ENCODE measurements around the gene SACS.

SACS gene

DNA sequence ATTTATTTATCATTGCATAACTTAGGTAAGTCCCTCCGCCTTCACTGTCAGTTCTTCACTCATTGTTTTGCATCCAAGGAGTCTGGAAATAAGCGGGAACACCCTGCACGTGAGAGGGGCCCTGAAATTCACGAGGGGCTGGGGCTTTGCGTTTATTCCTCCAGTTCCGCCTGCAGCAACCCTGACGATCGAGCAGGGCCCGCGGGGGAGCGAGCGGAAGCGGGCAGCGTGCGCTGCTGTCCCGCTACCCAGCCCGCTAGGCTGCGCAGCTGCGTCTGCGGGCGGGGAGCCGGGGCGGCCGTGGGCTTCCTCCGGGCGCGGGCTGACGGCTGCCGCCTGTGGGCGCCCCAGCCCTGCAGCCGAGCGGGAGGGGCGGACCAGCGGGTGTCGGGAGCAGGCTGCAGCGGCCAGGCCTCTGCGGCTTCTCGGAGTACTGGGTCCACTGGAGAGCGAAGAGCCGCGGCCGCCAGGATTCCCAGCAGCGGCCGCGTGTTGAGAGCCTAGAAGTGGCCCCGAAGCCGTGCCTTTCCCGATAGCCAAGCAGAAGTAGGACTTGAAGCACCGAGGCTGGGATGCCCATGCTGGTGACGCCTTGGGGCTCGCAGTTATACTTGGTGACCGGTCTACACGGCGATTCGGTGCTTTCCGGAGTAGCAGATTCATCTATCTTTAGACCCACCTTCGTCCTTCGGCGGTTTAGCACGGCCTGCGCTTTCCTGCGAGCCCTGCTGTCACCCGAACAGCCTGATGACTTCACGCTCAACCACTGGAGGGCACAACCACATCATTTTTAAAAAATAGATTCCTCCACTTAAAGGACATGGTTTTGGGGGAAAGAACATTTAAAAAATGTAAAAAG lies 32.9 kb upstream of the SACS start:
- ChIA-PET POLR2A (interaction anchor here (1.2 kb wide), 1 partner anchor 38 kb away, joined by 4 read pairs; no protein-coding TSS in a partner anchor), CTCF (interaction anchor here (0.6 to 5.1 kb wide), 35 partner anchors 10 to 452 kb away, joined by 3 to 65 read pairs (median 4); partner anchors contain the start of genes C1QTNF9B, MIPEP and TNFRSF19)
- H3K4me3 ChIP-seq (ENCODE audit: low read depth, low read length) = peak overlapping the region; percentile 56
- TF ChIP-seq, protein P1, sequence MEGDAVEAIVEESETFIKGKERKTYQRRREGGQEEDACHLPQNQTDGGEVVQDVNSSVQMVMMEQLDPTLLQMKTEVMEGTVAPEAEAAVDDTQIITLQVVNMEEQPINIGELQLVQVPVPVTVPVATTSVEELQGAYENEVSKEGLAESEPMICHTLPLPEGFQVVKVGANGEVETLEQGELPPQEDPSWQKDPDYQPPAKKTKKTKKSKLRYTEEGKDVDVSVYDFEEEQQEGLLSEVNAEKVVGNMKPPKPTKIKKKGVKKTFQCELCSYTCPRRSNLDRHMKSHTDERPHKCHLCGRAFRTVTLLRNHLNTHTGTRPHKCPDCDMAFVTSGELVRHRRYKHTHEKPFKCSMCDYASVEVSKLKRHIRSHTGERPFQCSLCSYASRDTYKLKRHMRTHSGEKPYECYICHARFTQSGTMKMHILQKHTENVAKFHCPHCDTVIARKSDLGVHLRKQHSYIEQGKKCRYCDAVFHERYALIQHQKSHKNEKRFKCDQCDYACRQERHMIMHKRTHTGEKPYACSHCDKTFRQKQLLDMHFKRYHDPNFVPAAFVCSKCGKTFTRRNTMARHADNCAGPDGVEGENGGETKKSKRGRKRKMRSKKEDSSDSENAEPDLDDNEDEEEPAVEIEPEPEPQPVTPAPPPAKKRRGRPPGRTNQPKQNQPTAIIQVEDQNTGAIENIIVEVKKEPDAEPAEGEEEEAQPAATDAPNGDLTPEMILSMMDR (IDR thresholded peaks at IDR 0.05; ENCODE audit: insufficient read depth, low read length, missing control alignments) = peak; percentile 57
- DNase-seq (ENCODE audit: low read depth, low spot score) = no peak

DNA sequence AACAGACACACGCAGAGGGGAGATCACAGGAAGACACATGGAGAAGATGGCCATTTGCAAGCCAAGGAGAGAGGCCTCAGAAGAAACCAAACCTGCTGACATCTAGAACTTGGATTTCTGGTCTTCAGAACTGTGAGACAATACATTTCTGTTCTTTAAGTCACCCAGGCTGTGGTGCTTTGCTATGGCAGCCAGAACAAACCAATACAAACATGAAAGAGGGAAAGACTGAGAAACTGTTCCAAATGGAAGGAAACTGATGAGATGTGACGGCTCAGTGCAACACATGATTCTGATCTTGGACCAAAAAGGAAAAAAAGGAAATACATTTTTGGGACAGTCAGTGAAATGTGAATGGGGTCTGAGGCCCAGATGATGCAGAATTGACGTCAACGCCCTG lies 30.2 kb upstream of the SACS start:
- CTCF ChIA-PET = interaction anchor here (0.9 kb wide), 1 partner anchor 37 kb away, joined by 3 read pairs; no protein-coding TSS in a partner anchor
- no peak overlapping the region for H3K4me3 ChIP-seq (ENCODE audit: low read depth, low read length)
- no peak for DNase-seq (ENCODE audit: low read depth, low spot score)
- POLR2A ChIA-PET = no interaction called here
- TF ChIP-seq, protein P1 (IDR thresholded peaks at IDR 0.05; ENCODE audit: insufficient read depth, low read length, missing control alignments) = no peak

DNA sequence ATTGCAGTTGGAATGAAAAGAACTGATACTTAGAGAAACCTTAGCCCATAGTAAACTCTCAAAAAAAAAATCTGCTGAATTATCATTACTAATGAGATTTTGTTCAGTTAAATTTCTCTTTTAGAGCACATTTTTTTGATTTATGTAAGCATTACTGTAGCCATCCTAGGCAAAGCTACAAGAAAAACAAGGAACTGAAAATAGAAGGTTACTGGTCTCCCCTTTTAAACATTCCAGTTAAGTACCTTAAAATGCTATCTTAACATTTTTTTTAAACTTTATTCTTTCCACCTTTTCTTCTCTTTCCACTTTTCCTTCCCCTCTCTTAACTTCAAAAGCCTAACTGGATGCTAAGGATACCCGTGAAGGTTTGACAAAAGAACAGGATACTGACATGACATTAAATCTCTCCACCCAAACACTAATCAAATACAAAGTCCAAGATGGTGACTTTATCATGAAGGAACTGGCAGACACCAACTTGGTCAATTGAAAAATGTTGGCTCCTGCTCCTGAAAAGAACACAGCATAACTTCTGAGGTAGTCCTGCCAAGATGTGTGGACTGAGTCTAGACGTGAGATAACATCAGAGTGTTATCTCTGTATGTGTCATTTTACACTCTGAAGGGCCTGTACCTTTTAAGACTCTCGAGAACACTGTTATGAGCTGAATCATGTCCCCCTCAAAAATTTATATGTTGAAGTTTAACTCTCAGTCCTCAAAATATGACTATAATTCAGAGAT lies 29.5 kb upstream of the SACS start:
- no peak for DNase-seq (ENCODE audit: low read depth, low spot score)
- H3K4me3 ChIP-seq (ENCODE audit: low read depth, low read length) = no peak overlapping the region
- CTCF ChIA-PET = interaction anchor here (0.8 to 1.6 kb wide), 4 partner anchors 37 to 434 kb away, joined by 3 read pairs; no protein-coding TSS in a partner anchor
- POLR2A ChIA-PET = no interaction called here
- TF ChIP-seq, protein P1 (IDR thresholded peaks at IDR 0.05; ENCODE audit: insufficient read depth, low read length, missing control alignments) = no peak

DNA sequence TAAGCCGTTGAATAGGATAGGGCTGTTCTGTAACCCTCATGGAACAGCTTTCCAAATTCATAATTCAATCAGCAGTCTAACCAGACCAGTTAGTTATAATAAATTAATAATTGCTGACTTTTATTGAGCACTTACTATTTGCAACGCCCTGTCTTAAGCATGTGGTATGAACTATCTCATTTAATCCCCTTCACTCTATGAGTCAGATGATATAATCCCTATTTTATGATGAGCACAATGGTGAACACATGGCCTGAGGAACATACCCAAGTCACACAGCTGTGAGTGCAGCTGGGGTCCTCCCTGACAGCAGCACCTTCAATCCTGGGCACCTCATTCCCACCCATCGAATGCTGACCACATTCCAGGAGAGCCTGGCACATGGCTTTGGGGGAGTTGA lies 28.0 kb upstream of the SACS start:
- H3K4me3 ChIP-seq (ENCODE audit: low read depth, low read length) = no peak overlapping the region
- DNase-seq (ENCODE audit: low read depth, low spot score) = no peak
- TF ChIP-seq, protein P1 (IDR thresholded peaks at IDR 0.05; ENCODE audit: insufficient read depth, low read length, missing control alignments) = no peak
- POLR2A ChIA-PET = no interaction called here
- CTCF ChIA-PET = interaction anchor here (1.4 kb wide), 1 partner anchor 114 kb away, joined by 3 read pairs; no protein-coding TSS in a partner anchor

DNA sequence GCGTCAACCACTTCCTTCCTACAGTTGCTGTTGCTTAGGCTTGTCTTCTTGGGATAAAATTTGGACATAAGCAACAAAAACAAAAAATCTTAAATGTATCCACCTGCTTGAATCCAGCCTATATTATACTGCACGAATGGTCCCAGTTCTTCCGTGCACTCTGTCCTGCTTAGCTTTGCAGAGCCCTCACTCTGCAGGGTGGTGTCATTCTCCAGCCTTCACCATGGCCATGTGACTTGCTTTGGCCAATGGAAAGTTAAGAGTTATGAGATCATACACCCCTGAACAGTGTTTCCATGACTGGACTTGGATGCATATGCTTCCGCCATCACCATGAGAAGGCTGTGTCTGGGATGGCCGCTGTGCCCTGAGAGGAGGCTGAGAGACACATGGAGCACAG lies 27.4 kb upstream of the SACS start:
- TF ChIP-seq, protein P1 (IDR thresholded peaks at IDR 0.05; ENCODE audit: insufficient read depth, low read length, missing control alignments) = no peak
- ChIA-PET POLR2A (no interaction called here), CTCF (interaction anchor here (1.3 kb wide), 1 partner anchor 8 kb away, joined by 4 read pairs; no protein-coding TSS in a partner anchor)
- DNase-seq (ENCODE audit: low read depth, low spot score) = no peak
- H3K4me3 ChIP-seq (ENCODE audit: low read depth, low read length) = no peak overlapping the region
